Measurements from ENCODE around the gene PIGZ.

PIGZ gene

DNA sequence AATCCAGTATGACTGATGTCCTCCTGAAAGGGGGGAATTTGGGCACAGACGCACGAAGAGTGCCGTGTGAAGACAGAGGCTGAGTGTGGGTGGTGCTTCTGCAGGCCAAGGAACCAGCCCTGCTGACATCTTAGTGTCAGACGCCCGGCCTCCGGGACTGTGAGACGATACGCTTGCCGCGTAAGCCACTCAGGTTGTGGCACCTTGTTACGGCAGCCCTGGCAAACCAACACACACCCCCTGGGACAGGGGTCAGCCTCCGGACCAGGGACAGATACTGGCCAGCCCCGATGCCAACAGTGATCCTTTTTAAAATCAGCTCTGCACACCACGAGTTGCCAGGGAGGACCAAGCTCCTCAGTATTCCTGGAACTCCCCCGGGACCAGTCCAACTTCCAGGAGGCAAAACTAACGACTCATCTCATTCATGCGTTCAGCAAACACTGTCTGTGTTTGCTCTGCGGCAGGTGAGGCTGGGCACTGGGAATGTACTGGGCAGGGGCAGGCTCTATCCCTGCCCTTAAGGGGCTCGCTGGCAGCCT is 21.2 kb upstream of the PIGZ start:
- Histone ChIP-seq H3K9ac (ENCODE audit: insufficient read length) (no peak overlapping the region), H3K4me3 (no peak overlapping the region), H3K36me3 (ENCODE audit: insufficient read depth, low read length) (no peaks in the 10 kb centered on the region), H3K9me3 (ENCODE audit: low read depth, low read length) (no peaks in the 10 kb centered on the region), H3K27ac (no peak overlapping the region)
- TF ChIP-seq EZH2 (IDR thresholded peaks at IDR 0.05): no peak
- TF ChIP-seq POLR2AphosphoS5 (IDR thresholded peaks at IDR 0.05; ENCODE audit: borderline replicate concordance, low read depth, low read length): no peak
- DNase-seq (ENCODE audit: low read depth, low spot score): no peak

DNA sequence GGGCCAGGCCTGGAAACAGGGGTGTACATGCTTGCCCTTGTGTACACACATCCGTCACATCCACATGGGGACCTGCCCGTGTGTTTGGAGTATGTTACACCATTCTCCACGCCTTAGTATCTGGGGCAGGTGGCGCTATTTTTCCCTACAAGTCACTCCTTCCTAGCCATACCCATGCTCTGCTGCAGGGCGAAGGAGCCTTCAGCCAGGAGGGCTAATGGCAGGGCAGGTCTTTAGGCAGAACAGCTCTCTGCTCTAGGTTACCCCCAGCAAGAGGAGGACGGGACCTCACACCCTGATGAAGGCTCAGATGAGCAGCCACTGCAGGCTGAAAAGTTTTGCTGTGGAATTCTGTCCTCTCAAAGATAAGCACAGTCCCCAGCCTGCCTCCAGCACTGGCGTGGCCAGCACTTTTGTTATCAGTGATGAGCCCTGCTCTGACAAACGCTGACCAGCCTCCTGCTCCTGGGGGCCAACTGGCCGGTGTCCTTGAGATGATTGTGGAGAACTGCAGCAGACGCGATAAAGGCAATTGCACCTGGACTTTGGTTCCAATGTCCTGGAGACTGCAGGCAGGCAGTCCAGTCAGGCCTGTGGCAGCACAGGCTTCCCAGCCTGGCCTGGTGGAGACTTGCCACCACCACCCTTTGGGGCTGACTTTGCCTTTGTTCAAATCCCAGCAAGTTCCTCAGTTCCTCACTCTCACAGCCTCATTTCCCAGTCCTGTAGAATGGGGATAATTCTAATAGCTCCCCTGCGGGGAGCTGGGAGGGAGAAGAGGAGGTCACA is 19.8 kb upstream of the PIGZ start:
- Histone ChIP-seq H3K36me3 (ENCODE audit: insufficient read depth, low read length) (no peaks in the 10 kb centered on the region), H3K4me3 (no peak overlapping the region), H3K9ac (ENCODE audit: insufficient read length) (no peak overlapping the region), H3K27ac (no peak overlapping the region), H3K9me3 (ENCODE audit: low read depth, low read length) (no peaks in the 10 kb centered on the region)
- DNase-seq (ENCODE audit: low read depth, low spot score): no peak
- TF ChIP-seq EZH2 (IDR thresholded peaks at IDR 0.05) (no peak), POLR2AphosphoS5 (IDR thresholded peaks at IDR 0.05; ENCODE audit: borderline replicate concordance, low read depth, low read length) (no peak), FOXP2 (optimal IDR thresholded peaks at IDR 0.05; ENCODE audit: control extremely low read depth, extremely low read length, insufficient read depth) (no peak)

DNA sequence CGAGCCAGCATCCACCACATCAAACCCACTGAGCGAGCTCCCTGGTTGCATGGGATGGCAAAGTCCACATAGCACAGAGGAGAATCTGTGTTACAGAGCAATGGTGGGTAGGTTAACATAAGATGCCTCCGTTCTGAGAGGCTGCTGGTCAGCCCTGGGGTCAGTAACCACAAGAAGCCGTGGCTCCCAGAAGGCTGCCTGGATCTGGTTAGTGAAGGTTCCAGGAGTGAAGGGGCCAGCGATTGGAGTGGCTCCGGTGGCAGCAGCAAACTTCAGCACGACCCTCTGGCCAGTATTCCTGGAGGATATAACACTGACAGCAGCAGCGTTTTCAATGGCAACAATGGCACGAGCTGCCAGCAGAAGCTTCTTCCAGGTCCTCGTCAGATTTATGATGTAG is 18.4 kb upstream of the PIGZ start:
- Histone ChIP-seq H3K27ac (no peak overlapping the region), H3K4me3 (no peak overlapping the region), H3K9me3 (ENCODE audit: low read depth, low read length) (no peaks in the 10 kb centered on the region), H3K9ac (ENCODE audit: insufficient read length) (no peak overlapping the region), H3K36me3 (ENCODE audit: insufficient read depth, low read length) (no peaks in the 10 kb centered on the region)
- no peak for DNase-seq (ENCODE audit: low read depth, low spot score)
- no peak for TF ChIP-seq FOXP2 (optimal IDR thresholded peaks at IDR 0.05; ENCODE audit: control extremely low read depth, extremely low read length, insufficient read depth)
- TF ChIP-seq POLR2AphosphoS5 (IDR thresholded peaks at IDR 0.05; ENCODE audit: borderline replicate concordance, low read depth, low read length): no peak
- no peak for TF ChIP-seq EZH2 (IDR thresholded peaks at IDR 0.05)

DNA sequence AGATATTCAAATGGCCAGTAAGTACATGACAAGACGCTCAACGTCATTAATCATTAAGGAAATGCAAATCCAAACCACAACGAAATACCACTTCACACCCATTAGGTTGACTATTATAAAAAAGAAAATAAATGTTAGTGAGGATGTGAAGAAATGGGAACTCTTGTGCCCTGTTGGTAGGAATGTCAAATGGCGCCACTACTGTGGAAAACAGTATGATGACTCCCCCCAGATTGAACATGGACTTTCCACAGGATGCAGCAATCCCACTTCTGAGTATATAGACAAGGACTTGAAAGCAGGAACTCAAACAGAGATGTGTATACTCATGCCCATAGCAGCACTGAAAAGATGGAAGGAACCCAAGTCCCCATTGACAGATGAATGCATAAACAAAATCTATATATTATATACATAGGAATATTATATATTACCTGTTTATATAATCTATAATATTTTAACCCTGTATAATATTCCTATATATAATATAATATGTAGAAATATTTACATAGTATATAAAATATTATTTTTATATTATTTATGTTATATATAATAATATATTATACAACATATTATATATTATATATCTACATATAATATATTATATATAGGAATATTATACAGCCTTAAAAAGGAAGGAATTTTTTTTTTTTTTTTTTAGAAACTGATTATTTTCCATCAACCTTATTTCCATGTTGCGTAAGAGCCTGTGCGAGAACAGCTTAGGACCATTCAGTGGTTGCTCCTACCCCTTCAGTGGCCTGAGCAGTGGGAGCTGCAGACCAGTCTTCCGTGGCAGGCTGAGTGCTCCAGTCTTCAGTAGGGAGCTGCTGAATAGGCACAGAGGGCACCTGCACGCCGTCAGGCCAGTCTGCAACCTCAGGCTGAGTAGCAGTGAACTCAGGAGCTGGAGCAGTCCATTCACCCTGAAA is 17.6 kb upstream of the PIGZ start:
- H3K4me3 ChIP-seq: no peak overlapping the region
- TF ChIP-seq POLR2AphosphoS5 (IDR thresholded peaks at IDR 0.05; ENCODE audit: borderline replicate concordance, low read depth, low read length) (no peak), EZH2 (IDR thresholded peaks at IDR 0.05) (no peak), FOXP2 (optimal IDR thresholded peaks at IDR 0.05; ENCODE audit: control extremely low read depth, extremely low read length, insufficient read depth) (no peak)
- DNase-seq (ENCODE audit: low read depth, low spot score): no peak
- H3K36me3 ChIP-seq (ENCODE audit: insufficient read depth, low read length): no peaks in the 10 kb centered on the region
- no peak overlapping the region for H3K27ac ChIP-seq
- H3K9me3 ChIP-seq (ENCODE audit: low read depth, low read length): no peaks in the 10 kb centered on the region
- H3K9ac ChIP-seq (ENCODE audit: insufficient read length): no peak overlapping the region

DNA sequence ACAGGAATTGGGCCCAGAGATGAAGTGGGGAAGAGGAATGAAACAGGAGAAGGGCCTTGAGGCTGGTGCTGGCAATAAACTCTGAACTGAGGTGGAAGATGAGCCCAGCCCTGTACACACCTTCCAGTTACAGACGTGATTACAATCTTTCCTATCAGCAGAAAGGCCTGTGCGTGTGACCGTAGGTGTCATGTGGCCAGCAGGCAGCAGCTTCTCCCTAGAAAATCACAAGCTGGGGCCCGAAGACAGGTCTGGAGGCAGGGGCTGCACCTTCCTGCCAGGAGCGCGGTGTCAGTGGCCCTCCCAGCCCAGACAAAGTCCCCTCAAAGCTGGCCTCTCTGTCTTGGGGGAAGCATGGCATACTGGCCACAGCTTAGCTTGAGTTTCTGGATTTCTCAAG is 16.7 kb upstream of the PIGZ start:
- Histone ChIP-seq H3K9ac (ENCODE audit: insufficient read length) (no peak overlapping the region), H3K36me3 (ENCODE audit: insufficient read depth, low read length) (no peaks in the 10 kb centered on the region), H3K27ac (no peak overlapping the region), H3K4me3 (no peak overlapping the region), H3K9me3 (ENCODE audit: low read depth, low read length) (no peaks in the 10 kb centered on the region)
- TF ChIP-seq POLR2AphosphoS5 (IDR thresholded peaks at IDR 0.05; ENCODE audit: borderline replicate concordance, low read depth, low read length) (no peak), EZH2 (IDR thresholded peaks at IDR 0.05) (no peak), FOXP2 (optimal IDR thresholded peaks at IDR 0.05; ENCODE audit: control extremely low read depth, extremely low read length, insufficient read depth) (no peak)
- no peak for DNase-seq (ENCODE audit: low read depth, low spot score)

DNA sequence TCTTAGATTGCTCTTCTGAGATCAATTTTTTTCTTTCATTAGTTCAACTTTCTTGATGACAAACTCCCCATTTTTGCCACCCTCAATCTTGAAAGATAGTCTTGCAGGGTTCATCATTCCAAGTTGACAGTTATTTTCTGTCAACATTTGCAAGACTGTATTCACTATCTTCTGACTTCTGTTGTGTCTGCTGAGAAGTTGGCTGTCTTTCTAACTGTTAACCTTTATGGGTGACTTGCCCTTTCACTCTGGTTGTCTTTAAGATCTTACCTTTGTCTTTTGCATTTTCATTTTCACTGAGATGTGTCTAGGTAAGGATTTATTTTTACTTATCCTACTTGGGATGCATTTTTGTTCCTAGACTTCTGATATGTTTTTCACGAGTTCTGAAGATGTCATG is 14.6 kb upstream of the PIGZ start:
- no peak for TF ChIP-seq FOXP2 (optimal IDR thresholded peaks at IDR 0.05; ENCODE audit: control extremely low read depth, extremely low read length, insufficient read depth)
- no peaks in the 10 kb centered on the region for H3K36me3 ChIP-seq (ENCODE audit: insufficient read depth, low read length)
- no peak overlapping the region for H3K27ac ChIP-seq
- no peak overlapping the region for H3K9ac ChIP-seq (ENCODE audit: insufficient read length)
- no peak overlapping the region for H3K4me3 ChIP-seq
- DNase-seq (ENCODE audit: low read depth, low spot score): no peak
- H3K9me3 ChIP-seq (ENCODE audit: low read depth, low read length): no peaks in the 10 kb centered on the region

DNA sequence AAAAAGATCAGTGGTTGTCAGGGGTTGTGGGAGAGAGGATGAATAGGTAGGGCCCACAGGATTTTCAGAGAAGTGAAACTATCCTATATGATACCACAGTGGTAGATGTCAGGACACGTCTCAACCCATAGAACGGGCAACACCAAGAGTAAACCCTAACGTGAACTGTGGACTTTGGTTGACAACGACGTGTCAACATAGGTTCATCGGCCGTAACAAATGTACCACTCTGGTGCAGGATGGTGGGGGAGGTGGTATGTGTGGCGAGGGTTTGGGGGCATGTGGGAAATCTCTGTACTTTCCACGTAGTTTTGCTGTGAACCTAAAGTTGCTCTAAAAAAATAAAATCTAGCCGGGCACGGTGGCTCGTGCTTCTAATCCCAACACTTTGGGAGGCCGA is 13.0 kb upstream of the PIGZ start:
- Histone ChIP-seq H3K4me3 (no peak overlapping the region), H3K36me3 (ENCODE audit: insufficient read depth, low read length) (no peaks in the 10 kb centered on the region), H3K27ac (no peak overlapping the region), H3K9me3 (ENCODE audit: low read depth, low read length) (no peaks in the 10 kb centered on the region), H3K9ac (ENCODE audit: insufficient read length) (no peak overlapping the region)
- TF ChIP-seq EZH2 (IDR thresholded peaks at IDR 0.05) (no peak), FOXP2 (optimal IDR thresholded peaks at IDR 0.05; ENCODE audit: control extremely low read depth, extremely low read length, insufficient read depth) (no peak), POLR2AphosphoS5 (IDR thresholded peaks at IDR 0.05; ENCODE audit: borderline replicate concordance, low read depth, low read length) (no peak)
- no peak for DNase-seq (ENCODE audit: low read depth, low spot score)

DNA sequence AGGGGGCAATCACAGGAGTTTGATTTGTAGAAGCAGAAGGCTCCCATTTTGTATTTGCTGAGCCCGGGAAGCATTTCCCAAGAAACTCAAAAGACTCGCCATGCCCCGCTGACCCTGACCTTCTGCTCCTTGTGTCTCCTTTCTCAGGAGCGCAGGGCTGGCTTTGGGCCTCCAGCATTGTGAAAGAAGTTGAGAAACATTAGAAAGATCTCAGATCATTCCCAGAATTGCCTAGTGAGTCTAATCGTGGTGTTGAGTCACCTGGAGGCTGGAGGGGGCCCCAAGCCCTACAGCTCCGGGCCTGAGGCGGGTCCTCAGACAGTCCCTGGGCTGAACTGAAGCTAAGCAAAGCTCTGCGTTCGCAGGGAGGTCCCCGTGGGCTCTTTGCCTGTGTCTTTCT is 10.9 kb upstream of the PIGZ start:
- TF ChIP-seq POLR2AphosphoS5 (IDR thresholded peaks at IDR 0.05; ENCODE audit: borderline replicate concordance, low read depth, low read length) (no peak), EZH2 (IDR thresholded peaks at IDR 0.05) (no peak), FOXP2 (optimal IDR thresholded peaks at IDR 0.05; ENCODE audit: control extremely low read depth, extremely low read length, insufficient read depth) (no peak)
- Histone ChIP-seq H3K4me3 (no peak overlapping the region), H3K36me3 (ENCODE audit: insufficient read depth, low read length) (no peaks in the 10 kb centered on the region), H3K9ac (ENCODE audit: insufficient read length) (no peak overlapping the region), H3K9me3 (ENCODE audit: low read depth, low read length) (no peaks in the 10 kb centered on the region), H3K27ac (no peak overlapping the region)
- DNase-seq (ENCODE audit: low read depth, low spot score): no peak
